ENCODE data around the gene KHSRP. TPM values are rescaled to one million over a fixed set of nuclear protein-coding genes. Genes with fewer than 3 reads are reported as not detected.

KHSRP gene
- total RNA-seq, 1 experiment from 2014 or later, result 297 TPM

GRCh38 chr19:6421075-6422014 is 3.3 kb downstream of the KHSRP start:
- TF ChIP-seq CTCF (IDR thresholded peaks at IDR 0.05; ENCODE audit: unreplicated experiment), result no peak
- no peaks in the 10 kb centered on the region for H3K4me1 Mint-ChIP-seq (ENCODE audit: low read depth, unreplicated experiment)
- no peaks in the 10 kb centered on the region for H3K27me3 Mint-ChIP-seq (ENCODE audit: unreplicated experiment)
- H3K4me3 Mint-ChIP-seq (ENCODE audit: low read depth, unreplicated experiment), result no peak overlapping the region
- CTCF ChIA-PET, result interaction anchor here (0.6 kb wide), 1 partner anchor 713 kb away, joined by 4 read pairs; no protein-coding TSS in a partner anchor
- H3K27ac Mint-ChIP-seq (ENCODE audit: unreplicated experiment), result no peak overlapping the region
- DNase-seq, result no peak
- intact Hi-C loops (cut with micrococcal nuclease; ENCODE audit: unreplicated experiment), result no loop called here
- no TSS peak for BruUV-seq (replicated peaks)
- H3K9me3 Mint-ChIP-seq (ENCODE audit: low read depth, unreplicated experiment), result no peaks in the 10 kb centered on the region
- H3K36me3 Mint-ChIP-seq (ENCODE audit: insufficient read depth, unreplicated experiment), result peaks cover 46% of the 10 kb centered on the region

GRCh38 chr19:6418562-6418932 is 6.1 kb downstream of the KHSRP start:
- BruUV-seq (replicated peaks), result no TSS peak
- TF ChIP-seq CTCF (IDR thresholded peaks at IDR 0.05; ENCODE audit: unreplicated experiment), result no peak
- H3K27me3 Mint-ChIP-seq (ENCODE audit: unreplicated experiment), result no peaks in the 10 kb centered on the region
- DNase-seq, result no peak
- H3K4me1 Mint-ChIP-seq (ENCODE audit: low read depth, unreplicated experiment), result no peaks in the 10 kb centered on the region
- intact Hi-C loops (cut with micrococcal nuclease; ENCODE audit: unreplicated experiment), result no loop called here
- no peak overlapping the region for H3K4me3 Mint-ChIP-seq (ENCODE audit: low read depth, unreplicated experiment)
- H3K9me3 Mint-ChIP-seq (ENCODE audit: low read depth, unreplicated experiment), result no peaks in the 10 kb centered on the region
- CTCF ChIA-PET, result no interaction called here
- no peak overlapping the region for H3K27ac Mint-ChIP-seq (ENCODE audit: unreplicated experiment)
- H3K36me3 Mint-ChIP-seq (ENCODE audit: insufficient read depth, unreplicated experiment), result peaks cover 50% of the 10 kb centered on the region

GRCh38 chr19:6417713-6418561 is 6.7 kb downstream of the KHSRP start:
- CTCF ChIA-PET, result interaction anchor here (0.6 kb wide), 2 partner anchors 13 to 31 kb away, joined by 3 to 5 read pairs; no protein-coding TSS in a partner anchor
- H3K27ac Mint-ChIP-seq (ENCODE audit: unreplicated experiment), result no peak overlapping the region
- H3K9me3 Mint-ChIP-seq (ENCODE audit: low read depth, unreplicated experiment), result no peaks in the 10 kb centered on the region
- no peak overlapping the region for H3K4me3 Mint-ChIP-seq (ENCODE audit: low read depth, unreplicated experiment)
- no TSS peak for BruUV-seq (replicated peaks)
- DNase-seq, result peak; percentile 14
- intact Hi-C loops (cut with micrococcal nuclease; ENCODE audit: unreplicated experiment), result no loop called here
- H3K27me3 Mint-ChIP-seq (ENCODE audit: unreplicated experiment), result no peaks in the 10 kb centered on the region
- TF ChIP-seq CTCF (IDR thresholded peaks at IDR 0.05; ENCODE audit: unreplicated experiment), result no peak
- no peaks in the 10 kb centered on the region for H3K4me1 Mint-ChIP-seq (ENCODE audit: low read depth, unreplicated experiment)
- H3K36me3 Mint-ChIP-seq (ENCODE audit: insufficient read depth, unreplicated experiment), result peaks cover 48% of the 10 kb centered on the region

GRCh38 chr19:6416658-6417405 is 7.8 kb downstream of the KHSRP start:
- H3K36me3 Mint-ChIP-seq (ENCODE audit: insufficient read depth, unreplicated experiment), result peaks cover 44% of the 10 kb centered on the region

More at GRCh38 chr19:6416658-6417405, 7.8 kb downstream of the KHSRP start:
- TF ChIP-seq CTCF (IDR thresholded peaks at IDR 0.05; ENCODE audit: unreplicated experiment), result no peak
- H3K27me3 Mint-ChIP-seq (ENCODE audit: unreplicated experiment), result no peaks in the 10 kb centered on the region
- no peak overlapping the region for H3K4me3 Mint-ChIP-seq (ENCODE audit: low read depth, unreplicated experiment)
- no TSS peak for BruUV-seq (replicated peaks)
- no peaks in the 10 kb centered on the region for H3K4me1 Mint-ChIP-seq (ENCODE audit: low read depth, unreplicated experiment)
- intact Hi-C loops (cut with micrococcal nuclease; ENCODE audit: unreplicated experiment), result no loop called here
- DNase-seq, result no peak
- no peak overlapping the region for H3K27ac Mint-ChIP-seq (ENCODE audit: unreplicated experiment)
- CTCF ChIA-PET, result interaction anchor here (0.6 kb wide), 2 partner anchors 14 to 32 kb away, joined by 3 to 5 read pairs; no protein-coding TSS in a partner anchor
- H3K9me3 Mint-ChIP-seq (ENCODE audit: low read depth, unreplicated experiment), result no peaks in the 10 kb centered on the region
